K562 (cell line): ENCODE measurements around the gene GPR55.

Source experiments
- TF ChIP-seq, protein P1 (sequence below): fragments of 250-450 bp; sonication (Bioruptor Pico); IDR thresholded peaks from 2 replicates; pipeline ENCODE4 v1.5.0; 2021
- TF ChIP-seq, protein P2 (sequence below), 3 experiments: IDR thresholded peaks in 2 of 3; conservative IDR thresholded peaks in 1 of 3; 2 replicates each; pipeline ENCODE4 v1.5.1; 2011 to 2012; ENCODE audit warnings: low read length in 3 of 3, mild to moderate bottlenecking in 3 of 3, control low read depth in 2 of 3, improper control_type of control experiment in 1 of 3, inconsistent platforms in 1 of 3, low read depth in 1 of 3, mixed read lengths in 1 of 3, moderate library complexity in 1 of 3; ENCODE audit not compliant: insufficient read depth in 2 of 3
- TF ChIP-seq, protein P3 (sequence below), 2 experiments: IDR thresholded peaks; 2 replicates each; pipeline ENCODE4 v1.6.1; 2011; ENCODE audit warnings: borderline replicate concordance in 1 of 2, control low read depth in 1 of 2, low read depth in 1 of 2, low read length in 1 of 2, mild to moderate bottlenecking in 1 of 2, mixed read lengths in 1 of 2, moderate library complexity in 1 of 2; ENCODE audit not compliant: insufficient read depth in 1 of 2, insufficient read length in 1 of 2, poor library complexity in 1 of 2, severe bottlenecking in 1 of 2; ENCODE audit errors: extremely low read depth in 1 of 2

DNA sequence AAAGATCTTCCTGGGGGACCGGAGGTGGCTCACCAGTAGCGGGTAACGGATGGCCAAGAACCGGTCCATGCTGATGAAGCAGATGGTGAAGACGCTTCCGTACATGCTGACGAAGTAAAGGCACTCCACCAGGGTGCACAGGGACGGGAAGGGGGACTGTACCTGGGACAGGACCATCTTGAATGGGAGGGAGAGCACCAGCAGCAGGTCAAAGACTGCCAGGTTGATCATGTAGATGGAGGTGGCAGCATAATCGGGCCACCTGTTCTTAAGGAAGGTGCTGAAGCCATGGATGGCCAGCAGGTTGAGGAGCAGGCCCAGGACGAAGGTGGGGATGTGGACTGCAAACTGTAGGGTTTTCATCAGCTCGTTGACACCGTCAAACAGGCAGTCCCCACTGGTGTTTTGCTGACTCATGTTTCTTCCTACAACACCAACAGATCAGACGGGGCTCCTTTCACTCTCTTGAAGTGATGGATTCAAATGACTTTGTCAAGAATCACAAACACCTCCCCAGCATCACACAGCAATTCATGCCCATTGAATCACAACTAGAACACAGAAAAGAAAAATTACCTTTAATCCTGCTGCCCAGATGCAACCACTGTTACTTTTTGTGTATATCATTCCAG, 14.4 kb downstream of the GPR55 start:
- TF ChIP-seq, protein P1, sequence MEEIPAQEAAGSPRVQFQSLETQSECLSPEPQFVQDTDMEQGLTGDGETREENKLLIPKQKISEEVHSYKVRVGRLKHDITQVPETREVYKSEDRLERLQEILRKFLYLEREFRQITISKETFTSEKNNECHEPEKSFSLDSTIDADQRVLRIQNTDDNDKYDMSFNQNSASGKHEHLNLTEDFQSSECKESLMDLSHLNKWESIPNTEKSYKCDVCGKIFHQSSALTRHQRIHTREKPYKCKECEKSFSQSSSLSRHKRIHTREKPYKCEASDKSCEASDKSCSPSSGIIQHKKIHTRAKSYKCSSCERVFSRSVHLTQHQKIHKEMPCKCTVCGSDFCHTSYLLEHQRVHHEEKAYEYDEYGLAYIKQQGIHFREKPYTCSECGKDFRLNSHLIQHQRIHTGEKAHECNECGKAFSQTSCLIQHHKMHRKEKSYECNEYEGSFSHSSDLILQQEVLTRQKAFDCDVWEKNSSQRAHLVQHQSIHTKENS (CRISPR knock-in tag): no peak
- TF ChIP-seq, protein P2, sequence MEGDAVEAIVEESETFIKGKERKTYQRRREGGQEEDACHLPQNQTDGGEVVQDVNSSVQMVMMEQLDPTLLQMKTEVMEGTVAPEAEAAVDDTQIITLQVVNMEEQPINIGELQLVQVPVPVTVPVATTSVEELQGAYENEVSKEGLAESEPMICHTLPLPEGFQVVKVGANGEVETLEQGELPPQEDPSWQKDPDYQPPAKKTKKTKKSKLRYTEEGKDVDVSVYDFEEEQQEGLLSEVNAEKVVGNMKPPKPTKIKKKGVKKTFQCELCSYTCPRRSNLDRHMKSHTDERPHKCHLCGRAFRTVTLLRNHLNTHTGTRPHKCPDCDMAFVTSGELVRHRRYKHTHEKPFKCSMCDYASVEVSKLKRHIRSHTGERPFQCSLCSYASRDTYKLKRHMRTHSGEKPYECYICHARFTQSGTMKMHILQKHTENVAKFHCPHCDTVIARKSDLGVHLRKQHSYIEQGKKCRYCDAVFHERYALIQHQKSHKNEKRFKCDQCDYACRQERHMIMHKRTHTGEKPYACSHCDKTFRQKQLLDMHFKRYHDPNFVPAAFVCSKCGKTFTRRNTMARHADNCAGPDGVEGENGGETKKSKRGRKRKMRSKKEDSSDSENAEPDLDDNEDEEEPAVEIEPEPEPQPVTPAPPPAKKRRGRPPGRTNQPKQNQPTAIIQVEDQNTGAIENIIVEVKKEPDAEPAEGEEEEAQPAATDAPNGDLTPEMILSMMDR (IDR thresholded peaks at IDR 0.05 in 2 of 3, conservative IDR thresholded peaks at IDR 0.05 in 1 of 3; ENCODE audit: insufficient read depth in 2 of 3, low read depth in 1 of 3, low read length in 3 of 3): no peak
- TF ChIP-seq, protein P3, sequence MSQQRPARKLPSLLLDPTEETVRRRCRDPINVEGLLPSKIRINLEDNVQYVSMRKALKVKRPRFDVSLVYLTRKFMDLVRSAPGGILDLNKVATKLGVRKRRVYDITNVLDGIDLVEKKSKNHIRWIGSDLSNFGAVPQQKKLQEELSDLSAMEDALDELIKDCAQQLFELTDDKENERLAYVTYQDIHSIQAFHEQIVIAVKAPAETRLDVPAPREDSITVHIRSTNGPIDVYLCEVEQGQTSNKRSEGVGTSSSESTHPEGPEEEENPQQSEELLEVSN (IDR thresholded peaks at IDR 0.05; ENCODE audit: borderline replicate concordance in 1 of 2, extremely low read depth in 1 of 2, insufficient read depth in 1 of 2, insufficient read length in 1 of 2, low read depth in 1 of 2, low read length in 1 of 2, poor library complexity in 1 of 2, severe bottlenecking in 1 of 2): no peak
